ENCODE results near the gene FGF18. TPM values are rescaled to one million over a fixed set of nuclear protein-coding genes. Genes with fewer than 3 reads are reported as not detected.
A peak's percentile ranks its signal among the peaks of the same experiment; 100 is the strongest.
"Not testable (repeated sequence)": the region's sequence is repeated elsewhere in the genome, so short reads cannot be mapped to it uniquely, and the experiment has no call there.

FGF18 gene
- 0.15 TPM in 1 of 2 replicates, not detected in the other for total RNA-seq

- ChIA-PET POLR2A (interaction anchor here (1.0 to 1.3 kb wide), 2 partner anchors 30 to 32 kb away, joined by 3 to 6 read pairs; partner anchors contain the start of gene NPM1), CTCF (interaction anchor here (0.8 to 1.8 kb wide), 6 partner anchors 11 to 874 kb away, joined by 3 to 9 read pairs (median 4); no protein-coding TSS in a partner anchor)
- H3K36me3 Mint-ChIP-seq (ENCODE audit: low read depth): peaks cover 3% of the 10 kb centered on the region
- H3K4me1 Mint-ChIP-seq: peaks cover 20% of the 10 kb centered on the region
- TF ChIP-seq CTCF (IDR thresholded peaks at IDR 0.05): no peak
- H3K27me3 Mint-ChIP-seq: peaks cover 20% of the 10 kb centered on the region
- no peaks in the 10 kb centered on the region for H3K9me3 Mint-ChIP-seq
- intact Hi-C loops (cut with micrococcal nuclease): loop anchor here (1.0 to 2.0 kb wide), 4 partner anchors 488 to 1278 kb away; no protein-coding TSS in a partner anchor
- H3K27ac Mint-ChIP-seq: no peak within 1 kb of the TSS
- ATAC-seq (ENCODE audit: low read depth) (peak; percentile 49), DNase-seq (peak; percentile 33)
- peak within 1 kb of the TSS; percentile 76 for H3K4me3 Mint-ChIP-seq
These were observed at the start of gene FGF18 for GRCh38 chr5:171418982-171419687. TSS of gene FGF18 (plus strand) at chr5:171419647. CDS start at chr5:171420200, 553 bp downstream.

GRCh38 chr5:171369898-171370297 is 49.5 kb upstream of the FGF18 start:
- intact Hi-C loops (cut with micrococcal nuclease): no loop called here
- CTCF ChIA-PET: no interaction called here
- no peaks in the 10 kb centered on the region for H3K9me3 Mint-ChIP-seq
- no peak for DNase-seq
- no peak for TF ChIP-seq CTCF (IDR thresholded peaks at IDR 0.05)
- POLR2A ChIA-PET: no interaction called here
- no peak overlapping the region for H3K4me3 Mint-ChIP-seq
- no peaks in the 10 kb centered on the region for H3K4me1 Mint-ChIP-seq
- no peak for ATAC-seq (ENCODE audit: low read depth)
- no peaks in the 10 kb centered on the region for H3K36me3 Mint-ChIP-seq (ENCODE audit: low read depth)
- H3K27me3 Mint-ChIP-seq: peaks cover 17% of the 10 kb centered on the region
- no peak overlapping the region for H3K27ac Mint-ChIP-seq

GRCh38 chr5:171370881-171371280 is 48.6 kb upstream of the FGF18 start:
- H3K9me3 Mint-ChIP-seq; DNase-seq; H3K4me1 Mint-ChIP-seq; ATAC-seq (ENCODE audit: low read depth); H3K4me3 Mint-ChIP-seq; CTCF ChIA-PET; POLR2A ChIA-PET; intact Hi-C loops (cut with micrococcal nuclease); H3K36me3 Mint-ChIP-seq (ENCODE audit: low read depth); H3K27ac Mint-ChIP-seq: not testable (repeated sequence)
- H3K27me3 Mint-ChIP-seq: peaks cover 12% of the 10 kb centered on the region

GRCh38 chr5:171371326-171371725 is 48.1 kb upstream of the FGF18 start:
- POLR2A ChIA-PET: no interaction called here
- H3K9me3 Mint-ChIP-seq: no peaks in the 10 kb centered on the region
- peaks cover 12% of the 10 kb centered on the region for H3K27me3 Mint-ChIP-seq

GRCh38 chr5:171379961-171380360 is 39.5 kb upstream of the FGF18 start:
- no peak overlapping the region for H3K4me3 Mint-ChIP-seq
- intact Hi-C loops (cut with micrococcal nuclease): loop anchor here (10.0 kb wide), 1 partner anchor 1045 kb away; no protein-coding TSS in a partner anchor
- H3K27me3 Mint-ChIP-seq: no peaks in the 10 kb centered on the region
- ChIA-PET CTCF (no interaction called here), POLR2A (no interaction called here)
- DNase-seq (no peak), ATAC-seq (ENCODE audit: low read depth) (no peak)
- H3K36me3 Mint-ChIP-seq (ENCODE audit: low read depth): no peaks in the 10 kb centered on the region
- no peaks in the 10 kb centered on the region for H3K9me3 Mint-ChIP-seq
- H3K4me1 Mint-ChIP-seq: no peaks in the 10 kb centered on the region
- no peak overlapping the region for H3K27ac Mint-ChIP-seq
- no peak for TF ChIP-seq CTCF (IDR thresholded peaks at IDR 0.05)

More at GRCh38 chr5:171371326-171371725, 48.1 kb upstream of the FGF18 start:
- intact Hi-C loops (cut with micrococcal nuclease): no loop called here
- no peaks in the 10 kb centered on the region for H3K4me1 Mint-ChIP-seq
- no peak overlapping the region for H3K4me3 Mint-ChIP-seq
- no peak overlapping the region for H3K27ac Mint-ChIP-seq
- DNase-seq (no peak), ATAC-seq (ENCODE audit: low read depth) (no peak)
- CTCF ChIA-PET: no interaction called here
- H3K36me3 Mint-ChIP-seq (ENCODE audit: low read depth): no peaks in the 10 kb centered on the region
- TF ChIP-seq CTCF (IDR thresholded peaks at IDR 0.05): no peak

- intact Hi-C loops (cut with micrococcal nuclease): loop anchor here (10.0 kb wide), 1 partner anchor 1050 kb away; no protein-coding TSS in a partner anchor
- H3K27ac Mint-ChIP-seq; H3K4me3 Mint-ChIP-seq; POLR2A ChIA-PET; H3K27me3 Mint-ChIP-seq; DNase-seq; ATAC-seq (ENCODE audit: low read depth); CTCF ChIA-PET; H3K9me3 Mint-ChIP-seq: not testable (repeated sequence)
- Mint-ChIP-seq H3K4me1 (peaks cover 23% of the 10 kb centered on the region), H3K36me3 (ENCODE audit: low read depth) (peaks cover 22% of the 10 kb centered on the region)
These were observed 35.0 kb upstream of the FGF18 start for GRCh38 chr5:171384416-171384815.

GRCh38 chr5:171384999-171385398 is 34.4 kb upstream of the FGF18 start:
- H3K4me1 Mint-ChIP-seq: peaks cover 29% of the 10 kb centered on the region
- intact Hi-C loops (cut with micrococcal nuclease): loop anchor here (5.0 to 10.0 kb wide), 4 partner anchors 622 to 1050 kb away; partner anchors contain the start of genes FBXW11, STK10 and UBTD2
- H3K27ac Mint-ChIP-seq; POLR2A ChIA-PET; H3K4me3 Mint-ChIP-seq; DNase-seq; CTCF ChIA-PET; ATAC-seq (ENCODE audit: low read depth); H3K9me3 Mint-ChIP-seq; H3K27me3 Mint-ChIP-seq: not testable (repeated sequence)
- H3K36me3 Mint-ChIP-seq (ENCODE audit: low read depth): peaks cover 28% of the 10 kb centered on the region
